DOHH2 (cell line): ENCODE results near the gene CBY3.

Source experiments
- CTCF ChIP-seq: fragments of 200-600 bp; sonication (generic); IDR thresholded peaks from one replicate; pipeline ENCODE4 v1.5.1; 2014; ENCODE audit warnings: antibody characterized with exemption, mild to moderate bottlenecking, low read depth, low read length; ENCODE audit not compliant: poor library complexity, severe bottlenecking
- EZH2phosphoT487 ChIP-seq: fragments of 200-600 bp; sonication (generic); IDR thresholded peaks from 2 replicates; pipeline ENCODE4 v1.6.1; 2017; ENCODE audit warnings: borderline replicate concordance, mild to moderate bottlenecking, antibody characterized with exemption, low read length, moderate library complexity, mixed read lengths

- no peak for TF ChIP-seq CTCF
- TF ChIP-seq EZH2phosphoT487: no peak
These were observed 48.9 kb upstream of the CBY3 start for GRCh38 chr5:179729727-179730126.
